Fibroblast of mammary gland (primary cell): ENCODE data around the gene DPCD.
"Not testable (repeated sequence)": the region's sequence is repeated elsewhere in the genome, so short reads cannot be mapped to it uniquely, and the experiment has no call there.

Experiments used
- DNase-seq: peaks from one replicate; pipeline ENCODE4 v3.0.0-alpha.2; 2010; ENCODE audit warnings: low read depth
- H3K4me3 ChIP-seq: 2 replicates; pipeline ENCODE4 v1.5.1; 2011; ENCODE audit warnings: low read depth, mild to moderate bottlenecking, low read length, moderate library complexity; ENCODE audit not compliant: control insufficient read depth
- TF ChIP-seq, protein P1 (sequence below): conservative IDR thresholded peaks from 2 replicates; pipeline ENCODE4 v1.5.1; 2011; ENCODE audit warnings: low read depth, low read length, inconsistent platforms; ENCODE audit not compliant: control insufficient read depth, insufficient read depth

DPCD gene

DNA sequence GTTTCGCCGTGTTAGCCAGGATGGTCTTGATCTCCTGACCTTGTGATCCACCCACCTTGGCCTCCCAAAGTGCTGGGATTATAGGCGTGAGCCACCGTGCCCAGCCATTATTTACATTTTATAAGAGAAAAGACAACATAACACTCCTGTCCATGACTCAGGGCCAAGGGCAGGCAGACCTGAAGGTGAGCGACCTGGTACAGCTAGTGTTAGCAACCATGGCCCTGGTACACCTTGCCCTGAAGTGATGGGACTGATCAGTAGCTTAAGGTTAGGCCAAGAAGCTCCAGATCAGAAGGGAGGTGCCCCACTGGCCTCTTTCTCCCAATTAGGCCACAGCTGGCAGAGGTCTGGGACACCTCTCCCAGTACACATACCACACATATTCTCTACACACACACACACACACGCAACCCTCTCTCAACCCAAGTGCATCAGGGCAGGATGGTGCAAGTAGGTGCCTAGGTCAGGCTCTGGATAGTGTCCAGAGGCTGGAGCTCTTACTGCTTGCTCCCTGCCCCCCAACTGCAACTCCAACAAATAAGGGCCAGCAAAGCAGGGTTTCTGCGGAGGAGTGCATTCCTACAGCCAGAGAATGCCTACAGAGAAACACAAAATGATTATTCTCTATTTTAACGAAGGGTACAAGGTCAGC lies 43.8 kb downstream of the DPCD start:
- TF ChIP-seq, protein P1, sequence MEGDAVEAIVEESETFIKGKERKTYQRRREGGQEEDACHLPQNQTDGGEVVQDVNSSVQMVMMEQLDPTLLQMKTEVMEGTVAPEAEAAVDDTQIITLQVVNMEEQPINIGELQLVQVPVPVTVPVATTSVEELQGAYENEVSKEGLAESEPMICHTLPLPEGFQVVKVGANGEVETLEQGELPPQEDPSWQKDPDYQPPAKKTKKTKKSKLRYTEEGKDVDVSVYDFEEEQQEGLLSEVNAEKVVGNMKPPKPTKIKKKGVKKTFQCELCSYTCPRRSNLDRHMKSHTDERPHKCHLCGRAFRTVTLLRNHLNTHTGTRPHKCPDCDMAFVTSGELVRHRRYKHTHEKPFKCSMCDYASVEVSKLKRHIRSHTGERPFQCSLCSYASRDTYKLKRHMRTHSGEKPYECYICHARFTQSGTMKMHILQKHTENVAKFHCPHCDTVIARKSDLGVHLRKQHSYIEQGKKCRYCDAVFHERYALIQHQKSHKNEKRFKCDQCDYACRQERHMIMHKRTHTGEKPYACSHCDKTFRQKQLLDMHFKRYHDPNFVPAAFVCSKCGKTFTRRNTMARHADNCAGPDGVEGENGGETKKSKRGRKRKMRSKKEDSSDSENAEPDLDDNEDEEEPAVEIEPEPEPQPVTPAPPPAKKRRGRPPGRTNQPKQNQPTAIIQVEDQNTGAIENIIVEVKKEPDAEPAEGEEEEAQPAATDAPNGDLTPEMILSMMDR, result no peak
- H3K4me3 ChIP-seq, result no peak overlapping the region
- no peak for DNase-seq

DNA sequence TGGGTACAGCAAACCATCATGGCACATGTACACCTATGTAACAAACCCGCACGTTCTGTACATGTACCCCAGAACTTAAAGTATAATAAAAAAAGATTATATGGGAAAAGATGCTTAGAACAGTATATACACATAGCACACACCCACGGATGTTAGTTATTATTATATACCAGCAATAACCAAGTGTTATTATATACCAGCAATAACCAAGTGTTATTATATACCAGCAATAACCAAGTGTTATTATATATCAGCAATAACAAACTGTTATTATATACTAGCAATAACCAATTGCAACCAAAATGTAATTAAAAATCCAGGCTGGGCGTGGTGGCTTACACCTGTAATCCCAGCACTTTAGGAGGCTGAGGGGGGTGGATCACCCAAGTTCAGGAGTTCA lies 45.4 kb downstream of the DPCD start:
- H3K4me3 ChIP-seq, DNase-seq: not testable (repeated sequence)

DNA sequence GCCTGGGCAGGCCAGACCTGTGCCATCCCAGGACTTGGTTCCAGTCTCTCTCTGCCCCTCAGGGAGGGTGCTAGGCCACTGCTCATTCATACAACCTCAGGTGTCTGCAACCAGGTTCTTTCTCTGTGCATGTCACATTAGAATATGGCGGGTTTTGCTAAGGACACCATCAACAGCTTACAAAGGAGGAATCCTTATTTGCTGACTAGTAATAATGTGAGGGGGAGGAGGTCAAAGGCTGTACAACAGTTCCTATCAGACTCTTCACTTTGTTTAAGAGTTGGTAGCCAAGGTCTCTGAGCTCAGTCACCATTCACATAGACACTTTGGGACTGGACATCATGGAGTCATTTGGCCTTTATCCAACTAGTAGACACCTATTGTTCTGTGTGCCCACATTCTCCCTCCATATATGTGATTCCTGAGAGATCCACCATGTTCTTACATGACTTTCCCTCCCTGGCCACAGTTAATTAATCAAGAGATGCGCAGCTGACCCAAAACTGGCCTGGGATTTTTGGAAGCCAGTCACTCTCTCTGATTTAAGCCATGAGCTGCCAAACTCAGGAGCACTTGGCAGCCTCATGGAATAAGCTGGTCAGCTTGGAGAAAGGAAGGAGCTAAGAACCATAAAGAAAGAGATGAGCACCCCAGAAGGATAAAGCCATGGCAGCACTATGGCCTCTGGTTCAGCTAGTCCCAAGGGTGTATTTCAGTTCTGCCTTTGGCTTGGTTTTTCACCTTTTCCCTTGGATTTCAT lies 51.2 kb downstream of the DPCD start:
- no peak overlapping the region for H3K4me3 ChIP-seq
- DNase-seq, result no peak
- TF ChIP-seq, protein P1, result no peak

DNA sequence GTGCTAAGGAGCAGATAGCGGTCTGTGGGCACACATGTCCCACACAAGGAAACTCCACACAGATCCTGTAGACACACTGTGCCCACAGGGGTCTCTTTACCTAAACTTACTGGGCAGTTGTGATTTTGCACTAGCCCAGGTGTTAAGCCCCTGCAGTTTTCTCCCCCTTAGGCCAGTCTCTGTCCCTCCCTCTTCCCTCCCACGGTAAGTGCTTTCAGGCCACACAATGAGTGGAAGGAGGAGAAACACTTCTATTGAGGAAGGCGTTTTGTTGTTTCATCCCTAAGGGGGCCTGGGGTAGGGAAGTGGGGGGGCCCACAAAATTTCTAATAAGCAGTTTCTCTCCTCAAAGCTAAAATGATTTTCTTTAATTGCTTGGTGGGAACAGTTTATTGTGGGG lies 55.4 kb downstream of the DPCD start:
- TF ChIP-seq, protein P1, result no peak
- no peak overlapping the region for H3K4me3 ChIP-seq
- DNase-seq, result no peak

DNA sequence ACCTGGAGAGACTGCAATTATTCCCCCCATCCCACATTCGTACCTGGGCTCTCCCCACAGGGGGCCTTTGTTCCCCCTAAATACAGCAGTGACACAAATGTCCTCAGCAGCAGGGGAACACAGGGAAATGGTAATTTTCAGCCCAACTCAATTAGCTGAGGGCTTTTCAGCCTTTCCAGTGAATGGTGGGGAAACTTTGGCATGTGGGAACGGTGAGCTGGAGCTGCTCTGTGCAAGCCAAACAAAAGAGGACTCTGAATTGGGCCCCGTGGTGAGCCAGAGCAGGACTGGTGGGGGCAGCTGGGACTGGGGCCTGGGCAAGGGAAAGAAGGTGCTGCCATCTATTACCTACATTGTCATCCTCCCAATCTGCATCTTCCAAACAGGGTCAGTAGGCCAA lies 55.9 kb downstream of the DPCD start:
- TF ChIP-seq, protein P1, result no peak
- H3K4me3 ChIP-seq, result no peak overlapping the region

DNA sequence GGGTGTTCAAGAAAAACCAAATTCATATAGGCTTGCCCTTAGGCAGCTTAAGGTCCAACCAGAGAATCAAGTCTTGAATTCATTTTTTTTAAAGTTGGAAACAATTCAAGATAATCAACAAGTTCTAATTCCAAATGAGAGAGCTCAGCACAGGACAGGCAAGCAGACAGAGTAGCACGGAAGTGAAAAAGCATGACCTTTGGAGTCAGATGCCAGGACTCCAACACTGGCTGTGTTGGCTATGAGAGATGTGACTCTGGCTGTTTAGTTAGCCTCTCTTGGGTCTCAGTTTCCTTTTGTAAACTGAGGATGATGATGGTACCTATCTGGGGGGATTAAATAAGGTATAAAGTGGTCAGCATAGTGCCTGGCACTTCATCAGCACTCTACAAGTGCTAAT lies 57.5 kb downstream of the DPCD start:
- no peak for DNase-seq
- no peak overlapping the region for H3K4me3 ChIP-seq
- TF ChIP-seq, protein P1, result no peak

More for the DNA sequence above, 55.9 kb downstream of the DPCD start:
- DNase-seq, result no peak

DNA sequence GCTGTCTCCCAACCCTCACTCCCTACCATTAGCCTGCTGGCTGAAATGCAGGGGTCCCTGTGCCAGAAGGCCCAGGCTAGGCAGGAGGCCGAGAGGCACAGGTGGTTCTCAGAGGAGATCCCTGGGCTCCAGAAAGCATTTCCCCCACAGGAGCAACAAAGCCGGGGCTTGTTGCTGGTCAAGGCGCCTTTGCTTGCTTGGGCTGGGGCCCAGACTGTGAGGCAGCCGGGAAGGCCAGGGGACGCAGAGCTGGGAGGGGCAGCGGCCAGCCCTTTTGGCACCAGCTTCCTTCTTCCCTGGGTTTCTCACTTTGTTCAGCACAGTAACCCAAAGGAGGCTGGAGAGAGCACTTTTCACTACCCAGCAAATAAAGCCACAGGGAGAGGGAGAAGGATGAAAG lies 58.2 kb downstream of the DPCD start:
- no peak for DNase-seq
- H3K4me3 ChIP-seq, result no peak overlapping the region
- TF ChIP-seq, protein P1, result no peak
